GM18498 (cell line): ENCODE data around the gene ZFHX3.

Source experiments
- ATAC-seq: cut with Tn5 transposase; IDR thresholded peaks from one replicate; pipeline ENCODE4 v1.9.1; 2021; ENCODE audit warnings: mild to moderate bottlenecking, moderate library complexity; ENCODE audit not compliant: unreplicated experiment

ZFHX3 gene

DNA sequence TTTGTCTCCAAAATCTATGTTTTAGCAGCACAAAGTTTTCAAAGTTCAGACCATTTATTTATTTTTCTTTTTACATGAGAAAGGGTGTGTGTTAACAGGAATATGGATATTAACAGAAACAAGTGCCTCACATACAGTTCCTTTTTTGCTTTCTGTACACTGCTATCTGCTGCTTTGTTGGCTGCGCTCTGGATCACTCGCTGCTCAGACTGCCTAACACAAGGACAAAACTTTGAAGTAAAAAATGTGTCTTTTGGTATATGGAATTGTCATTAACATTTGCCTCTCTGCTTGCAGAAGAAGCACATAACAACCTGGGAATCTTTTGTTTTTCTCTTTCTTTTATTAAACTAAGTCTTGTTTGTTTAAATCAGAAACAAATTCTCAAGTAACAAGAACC is 262.8 kb downstream of the ZFHX3 start:
- no peak for ATAC-seq

DNA sequence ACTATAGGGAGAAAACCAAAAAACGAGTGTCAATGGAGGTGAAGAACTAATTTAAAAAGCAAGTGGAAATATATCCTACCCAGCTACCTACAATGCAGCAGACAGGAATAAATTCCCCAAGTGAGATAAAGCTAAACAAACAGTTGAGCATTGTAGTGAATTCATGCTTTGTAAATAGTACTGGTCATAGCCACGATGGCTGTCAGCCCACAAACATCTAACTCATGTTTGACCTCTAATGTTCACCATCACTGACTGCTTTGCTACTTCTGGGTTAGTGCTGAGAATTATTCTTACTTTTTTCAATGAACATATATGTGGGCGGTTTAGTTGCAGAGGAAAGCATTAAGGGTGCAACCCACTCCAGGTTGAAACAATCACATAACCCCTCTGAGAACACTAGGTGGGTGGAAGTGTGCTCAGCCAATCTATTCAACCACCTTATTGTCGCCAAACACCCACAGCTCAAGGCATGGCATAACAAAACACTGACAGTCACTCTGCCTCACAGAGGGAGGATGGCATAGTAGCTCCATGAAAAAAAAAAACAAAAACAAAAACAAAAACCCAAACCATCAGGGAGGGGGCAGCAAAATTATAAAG is 264.1 kb downstream of the ZFHX3 start:
- ATAC-seq, result no peak

DNA sequence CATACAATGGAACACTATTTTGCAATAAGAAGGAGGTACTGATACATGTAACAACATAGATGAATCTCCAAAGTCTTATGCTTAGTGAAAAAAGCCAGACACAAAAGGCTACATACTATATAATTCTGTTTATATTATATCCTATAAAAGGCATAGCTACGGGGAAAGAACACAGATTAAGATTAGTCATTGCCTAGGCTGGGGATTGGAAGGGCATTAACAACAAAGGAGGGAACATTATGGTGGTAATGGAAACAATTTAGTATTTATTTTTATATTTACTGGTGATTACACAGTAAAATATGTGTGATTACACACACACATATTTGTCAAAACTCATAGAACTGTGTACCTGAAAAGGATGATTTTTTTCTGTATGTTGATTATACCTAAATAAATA is 278.1 kb downstream of the ZFHX3 start:
- ATAC-seq, result no peak

DNA sequence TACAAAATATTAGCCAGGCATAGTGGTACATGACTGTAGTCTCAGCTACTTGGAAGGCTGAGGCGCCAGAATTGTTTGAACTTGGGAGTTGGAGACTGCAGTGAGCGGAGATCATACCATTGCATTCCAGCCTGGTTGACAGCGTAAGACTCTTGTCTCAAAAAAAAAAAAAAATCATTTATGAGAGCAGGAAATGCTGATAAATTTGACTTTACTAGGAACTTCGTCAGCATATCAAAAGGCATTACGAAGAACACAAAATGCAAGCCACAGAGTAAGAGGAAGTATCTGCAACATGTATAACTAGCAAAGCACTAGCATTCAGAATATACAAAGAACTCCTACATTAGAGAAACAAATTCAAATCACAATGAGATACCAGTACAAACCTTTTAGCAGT is 279.3 kb downstream of the ZFHX3 start:
- no peak for ATAC-seq

DNA sequence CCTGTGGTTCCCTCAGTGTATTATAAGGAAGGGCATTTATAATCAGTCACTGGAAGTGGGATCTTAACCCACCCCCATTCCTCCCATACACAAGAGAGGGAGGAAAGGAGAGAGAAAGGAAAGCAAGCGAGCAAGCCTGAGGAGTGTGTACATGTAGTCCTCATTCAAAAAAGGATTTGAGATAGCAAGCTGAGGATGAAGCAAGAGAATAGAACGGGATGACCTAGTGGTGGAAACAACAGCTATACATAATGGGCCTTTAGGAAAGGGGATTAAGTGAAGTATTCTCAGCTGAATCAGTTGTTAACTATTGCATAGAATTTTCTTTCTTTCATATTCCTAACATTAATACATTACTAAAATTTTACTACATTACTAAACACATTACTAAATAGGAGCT is 281.4 kb downstream of the ZFHX3 start:
- ATAC-seq, result no peak

DNA sequence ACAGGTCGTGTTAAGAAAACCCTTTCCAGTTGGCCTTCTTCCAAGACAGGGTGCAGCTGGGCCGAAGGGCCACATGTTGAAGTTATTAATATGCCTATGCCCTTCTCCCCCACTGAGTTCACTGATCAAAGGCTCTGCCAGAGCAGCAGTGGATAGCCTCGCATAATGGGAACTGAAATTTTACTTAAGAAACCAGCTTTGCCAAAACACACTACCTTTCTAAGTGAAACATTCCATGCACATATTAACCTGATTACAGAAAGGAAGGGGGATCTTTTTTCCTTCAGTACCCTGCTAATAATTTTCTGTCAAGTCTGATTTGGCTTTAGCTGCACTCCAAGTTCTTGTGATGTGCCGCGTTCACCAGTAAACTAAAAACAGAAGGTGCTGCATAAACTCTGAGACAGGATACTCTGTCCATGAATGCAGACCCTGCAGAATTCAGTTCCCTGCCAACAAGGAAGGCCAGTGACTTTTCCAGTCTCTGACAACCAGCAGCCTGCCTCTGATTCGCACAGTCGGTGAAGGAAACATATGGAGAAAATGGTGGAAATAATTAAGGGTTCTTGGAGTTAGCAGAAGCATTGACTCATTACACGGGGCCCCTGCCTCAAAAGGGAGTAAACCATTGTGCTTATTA is 283.8 kb downstream of the ZFHX3 start:
- no peak for ATAC-seq

DNA sequence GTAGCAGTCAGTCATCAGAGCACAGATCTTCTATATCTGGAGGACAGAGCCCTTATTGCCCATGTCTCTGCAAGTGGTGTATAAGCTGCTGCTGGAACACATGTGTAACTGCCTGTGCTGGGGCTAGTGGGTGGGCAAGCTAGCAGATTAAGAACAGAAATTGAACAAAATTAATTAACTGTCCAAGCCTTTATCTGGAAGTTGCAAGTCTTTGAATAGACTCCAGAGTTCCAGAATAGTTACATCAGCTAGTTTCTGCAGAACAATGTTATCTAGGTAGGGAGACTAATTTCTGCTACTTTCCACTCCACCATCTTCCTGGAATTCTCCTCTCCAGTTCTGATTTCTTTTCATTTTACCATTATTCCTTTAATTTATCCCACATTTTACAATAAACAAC is 287.3 kb downstream of the ZFHX3 start:
- ATAC-seq, result no peak

DNA sequence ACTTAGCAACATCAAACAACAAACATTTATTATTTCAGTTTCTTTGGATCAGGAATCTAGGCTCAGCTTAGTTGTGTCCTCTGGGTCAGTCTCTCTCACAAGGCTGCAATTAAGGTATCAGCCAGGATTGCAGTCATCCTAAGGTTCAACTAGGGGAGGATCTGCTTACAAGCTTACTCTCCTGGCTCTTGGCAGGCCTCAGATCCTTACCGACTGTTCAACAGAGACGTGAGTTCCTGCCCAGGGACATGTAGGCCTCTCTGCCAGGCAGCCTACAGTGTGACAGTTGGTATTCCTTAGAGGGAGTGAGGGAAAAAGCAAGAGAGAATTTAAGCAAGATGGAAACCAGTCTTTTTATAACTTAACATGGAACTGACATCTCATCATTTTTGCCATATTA is 294.0 kb downstream of the ZFHX3 start:
- no peak for ATAC-seq

DNA sequence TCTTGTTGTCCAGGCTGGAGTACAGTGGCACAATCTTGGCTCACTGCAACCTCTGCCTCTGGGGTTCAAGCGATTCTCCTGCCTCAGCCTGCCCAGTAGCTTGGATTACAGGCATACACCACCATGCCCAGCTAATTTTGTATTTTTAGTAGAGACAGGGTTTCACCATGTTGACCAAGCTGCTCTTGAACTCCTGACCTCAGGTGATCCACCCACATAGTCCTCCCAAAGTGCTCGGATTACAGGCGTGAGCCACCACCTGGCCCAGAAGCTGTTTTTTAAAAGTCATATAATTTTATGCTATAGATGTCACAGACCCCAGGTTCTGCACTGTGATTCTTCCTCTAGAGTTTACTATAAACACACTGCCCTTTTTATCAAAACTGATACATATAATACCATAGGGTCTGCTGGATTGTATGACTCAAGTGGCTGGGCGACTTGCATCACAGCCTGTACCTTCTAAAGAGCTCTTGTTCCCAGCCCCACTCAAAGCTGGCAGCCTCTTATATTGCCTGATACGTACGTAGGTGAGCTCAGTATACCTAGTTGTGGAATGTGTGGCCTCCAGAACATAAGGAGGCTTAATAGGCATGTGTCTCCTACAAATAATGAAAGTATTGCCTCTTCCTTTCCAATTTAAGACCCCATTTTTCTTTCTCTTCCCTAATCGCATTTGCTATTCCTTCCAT is 295.8 kb downstream of the ZFHX3 start:
- ATAC-seq, result no peak

DNA sequence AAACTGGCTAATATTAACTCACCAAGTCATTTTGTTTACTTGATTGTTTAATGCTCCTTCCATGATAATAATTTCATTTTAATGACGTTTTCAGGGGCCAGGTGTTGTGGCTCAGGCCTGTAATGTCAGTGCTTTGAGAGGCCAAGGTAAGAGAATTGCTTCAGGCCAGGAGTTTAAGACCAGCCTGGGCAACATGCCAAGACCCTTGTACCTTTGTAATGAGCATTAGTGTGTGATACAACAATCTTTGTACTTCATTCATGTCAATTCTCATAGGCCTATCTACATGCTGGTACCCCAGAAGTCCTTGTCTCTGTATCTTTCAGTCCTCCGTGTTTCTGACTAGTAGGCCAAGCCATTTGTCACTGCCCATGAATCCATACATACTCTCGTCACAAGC is 296.9 kb downstream of the ZFHX3 start:
- no peak for ATAC-seq

DNA sequence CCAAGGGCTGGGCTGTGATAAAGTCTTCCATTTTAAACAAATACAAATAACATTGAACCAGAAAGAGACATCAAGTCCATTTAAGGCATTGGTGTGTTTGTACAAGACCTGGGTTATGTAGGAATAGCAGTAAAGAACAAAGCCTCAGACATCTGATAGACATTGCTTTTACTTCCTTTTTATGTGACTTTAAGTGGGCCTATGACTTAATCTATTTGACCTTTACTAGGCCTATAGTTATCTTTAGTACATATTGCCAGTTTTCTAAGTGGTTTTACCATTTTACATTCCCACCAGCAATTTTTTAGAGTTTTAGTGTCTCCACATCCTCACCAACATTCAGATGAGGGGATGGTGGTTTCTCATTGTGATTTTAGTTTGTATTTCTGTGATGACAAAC is 298.8 kb downstream of the ZFHX3 start:
- no peak for ATAC-seq

DNA sequence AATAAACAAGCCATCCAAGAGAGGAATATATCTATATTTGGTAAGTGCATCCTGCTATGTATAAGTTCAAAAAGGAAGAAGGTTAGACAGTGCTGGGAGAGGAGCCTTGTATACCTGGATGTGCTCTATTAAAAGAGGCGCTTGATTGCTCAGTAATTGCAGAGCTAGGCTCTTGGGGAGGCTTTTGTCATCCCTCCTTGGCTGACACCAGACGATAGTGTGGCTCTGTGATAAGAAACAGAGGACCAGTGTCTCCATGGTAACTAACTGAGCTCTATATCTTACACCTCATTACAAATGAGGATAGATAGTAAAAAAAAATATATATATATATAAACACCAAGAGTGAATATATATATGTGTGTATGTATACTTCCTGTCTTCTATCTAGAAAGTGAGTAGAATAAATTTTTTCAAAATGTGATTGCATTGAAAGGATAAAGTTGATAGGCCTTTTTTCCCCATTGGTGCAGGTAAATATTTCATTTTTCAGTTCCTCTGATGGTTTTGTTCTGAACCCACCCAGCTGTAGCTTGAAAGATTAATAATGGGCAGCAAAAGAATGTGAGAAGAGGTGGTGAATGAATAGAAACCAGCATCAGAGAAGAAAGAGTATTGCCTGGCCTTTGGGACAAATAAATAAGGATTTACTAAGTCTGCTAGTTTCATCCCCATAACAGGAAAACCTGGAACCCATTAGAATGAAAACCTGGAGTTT is 303.7 kb downstream of the ZFHX3 start:
- ATAC-seq, result peak; percentile 43

DNA sequence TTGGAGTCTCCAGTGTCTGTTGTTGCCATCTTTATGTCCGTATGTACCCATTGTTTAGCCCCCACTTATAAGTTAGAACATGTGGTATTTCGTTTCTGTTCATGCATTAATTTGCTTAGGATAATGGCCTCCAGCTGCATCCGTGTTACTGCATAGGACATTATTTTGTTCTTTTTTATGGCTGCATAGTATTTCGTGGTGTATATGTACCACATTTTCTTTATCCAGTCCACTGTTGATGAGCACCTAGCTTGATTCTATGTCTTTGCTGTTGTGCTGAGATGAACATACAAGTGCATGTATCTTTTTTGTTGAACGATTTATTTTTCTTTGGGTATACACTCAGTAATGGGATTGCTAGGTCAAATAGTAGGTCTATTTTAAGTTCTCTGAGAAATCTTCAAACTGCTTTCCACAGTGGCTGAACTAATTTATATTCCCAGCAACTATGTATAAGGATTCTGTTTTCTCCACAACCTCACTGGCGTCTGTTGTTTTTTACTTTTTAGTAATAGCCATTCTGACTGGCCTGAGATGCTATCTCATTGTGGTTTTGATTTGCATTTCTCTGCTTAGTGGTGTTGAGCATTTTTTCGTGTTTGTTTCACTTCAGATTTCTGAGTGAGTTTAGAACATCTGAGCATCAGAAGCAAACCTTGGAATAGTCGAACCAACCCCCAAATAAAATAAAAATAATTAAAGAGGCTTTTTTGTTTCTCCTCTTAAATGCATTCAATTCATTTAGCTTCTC is 304.7 kb downstream of the ZFHX3 start:
- peak; percentile 89 for ATAC-seq

DNA sequence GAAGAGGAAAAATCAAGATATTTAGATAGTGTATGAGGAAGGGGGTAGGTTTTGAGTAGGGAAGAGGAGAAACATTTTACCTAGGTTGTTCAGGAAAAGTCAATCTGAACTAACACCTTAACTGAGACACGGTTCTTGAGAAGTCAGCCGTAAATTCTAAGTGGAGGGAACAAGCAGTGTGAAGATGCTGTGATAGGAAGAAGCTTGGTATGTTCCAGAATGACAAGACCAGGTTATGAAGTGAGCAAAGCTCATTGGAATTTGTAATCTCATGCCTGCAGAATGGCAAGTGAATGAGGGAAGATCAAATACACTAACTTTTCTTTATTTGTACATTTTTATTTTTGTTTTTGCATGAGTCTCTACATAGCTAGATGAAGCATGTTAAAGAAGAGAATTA is 307.6 kb downstream of the ZFHX3 start:
- no peak for ATAC-seq

DNA sequence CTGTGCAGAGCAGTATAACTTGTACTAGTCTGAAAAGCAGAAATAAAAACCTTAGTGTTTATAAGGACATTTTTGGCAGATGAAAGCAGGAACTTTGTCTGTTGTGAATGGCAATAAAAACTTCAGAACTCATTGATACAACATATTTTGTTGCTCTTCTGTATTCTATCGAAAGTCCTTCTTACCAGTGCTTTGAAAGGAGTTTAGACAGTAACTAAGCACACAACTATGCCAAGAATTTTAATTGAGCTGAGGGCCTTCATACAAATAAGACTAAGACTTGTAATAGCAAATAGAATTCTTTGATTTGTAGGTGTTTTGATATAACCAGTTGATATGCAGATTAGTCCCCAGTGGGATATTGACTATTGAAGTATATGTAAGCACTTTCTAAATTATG is 308.4 kb downstream of the ZFHX3 start:
- no peak for ATAC-seq

DNA sequence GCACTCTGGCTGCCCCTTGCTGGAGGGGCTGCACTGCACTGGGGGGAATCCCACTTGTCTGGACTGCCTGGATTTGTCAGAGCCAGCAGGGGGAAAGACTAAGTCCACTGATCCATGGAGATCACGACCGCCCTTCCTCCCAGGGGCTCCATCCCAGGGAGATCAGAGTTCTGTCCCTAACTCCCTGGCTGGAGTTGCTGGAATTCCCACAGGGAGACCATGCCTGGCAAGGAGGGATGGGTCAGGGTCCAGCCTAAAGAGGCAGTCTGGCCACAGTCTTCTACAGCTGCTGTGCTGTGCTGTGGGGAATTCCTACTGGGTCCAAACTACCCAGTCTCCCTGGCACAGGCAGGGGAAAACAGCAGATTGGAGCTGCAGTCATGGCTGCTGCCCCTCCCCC is 311.9 kb downstream of the ZFHX3 start:
- no peak for ATAC-seq
